Measurements from ENCODE around the gene PIEZO1.

DNA sequence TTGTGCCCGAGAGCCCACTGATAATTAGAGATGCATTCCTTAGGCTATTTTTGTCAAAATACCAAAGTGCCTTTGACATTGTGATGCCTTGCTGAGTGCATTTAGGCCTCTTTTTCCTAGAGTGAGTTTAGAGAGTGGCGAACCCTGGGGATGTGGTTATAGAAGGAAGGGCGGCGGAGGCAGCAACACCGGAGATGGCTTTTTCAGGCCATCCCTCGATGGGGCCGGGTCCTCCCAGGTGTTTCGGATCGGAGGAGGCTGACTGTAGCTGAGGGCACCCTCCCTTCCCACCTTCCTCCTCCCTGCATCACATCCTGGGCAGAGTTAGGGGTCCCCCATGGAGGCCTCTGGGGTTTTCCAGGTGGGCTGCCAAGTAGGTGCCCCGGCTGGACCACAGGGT is 92.2 kb downstream of the PIEZO1 start:
- TF ChIP-seq, protein P1, sequence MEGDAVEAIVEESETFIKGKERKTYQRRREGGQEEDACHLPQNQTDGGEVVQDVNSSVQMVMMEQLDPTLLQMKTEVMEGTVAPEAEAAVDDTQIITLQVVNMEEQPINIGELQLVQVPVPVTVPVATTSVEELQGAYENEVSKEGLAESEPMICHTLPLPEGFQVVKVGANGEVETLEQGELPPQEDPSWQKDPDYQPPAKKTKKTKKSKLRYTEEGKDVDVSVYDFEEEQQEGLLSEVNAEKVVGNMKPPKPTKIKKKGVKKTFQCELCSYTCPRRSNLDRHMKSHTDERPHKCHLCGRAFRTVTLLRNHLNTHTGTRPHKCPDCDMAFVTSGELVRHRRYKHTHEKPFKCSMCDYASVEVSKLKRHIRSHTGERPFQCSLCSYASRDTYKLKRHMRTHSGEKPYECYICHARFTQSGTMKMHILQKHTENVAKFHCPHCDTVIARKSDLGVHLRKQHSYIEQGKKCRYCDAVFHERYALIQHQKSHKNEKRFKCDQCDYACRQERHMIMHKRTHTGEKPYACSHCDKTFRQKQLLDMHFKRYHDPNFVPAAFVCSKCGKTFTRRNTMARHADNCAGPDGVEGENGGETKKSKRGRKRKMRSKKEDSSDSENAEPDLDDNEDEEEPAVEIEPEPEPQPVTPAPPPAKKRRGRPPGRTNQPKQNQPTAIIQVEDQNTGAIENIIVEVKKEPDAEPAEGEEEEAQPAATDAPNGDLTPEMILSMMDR (IDR thresholded peaks at IDR 0.05), result no peak
- TF ChIP-seq POLR2A (IDR thresholded peaks at IDR 0.05), result no peak

All from heart left ventricle (tissue), 13 donors.